GM04503 (cell line): ENCODE measurements around the gene DNAJC27.

Experiments used
- DNase-seq: peaks from one replicate; pipeline ENCODE4 v3.0.0-alpha.2; 2012; ENCODE audit warnings: low read depth

Gene DNAJC27

GRCh38 chr2:24970483-24971285 lies 1.1 kb downstream of the DNAJC27 start:
- DNase-seq: no peak

- DNase-seq: no peak
Observed at GRCh38 chr2:24969784-24970183, 2.0 kb downstream of the DNAJC27 start.

- DNase-seq: no peak
Observed at GRCh38 chr2:24961903-24962302, 9.9 kb downstream of the DNAJC27 start.

- no peak for DNase-seq
Observed at GRCh38 chr2:24959761-24960160, 12.0 kb downstream of the DNAJC27 start.

GRCh38 chr2:24958411-24958935 lies 13.3 kb downstream of the DNAJC27 start:
- DNase-seq: no peak

- no peak for DNase-seq
Observed at GRCh38 chr2:24957976-24958375, 13.8 kb downstream of the DNAJC27 start.

- DNase-seq: no peak
Observed at GRCh38 chr2:24957221-24957620, 14.5 kb downstream of the DNAJC27 start.

GRCh38 chr2:24955921-24956320 lies 15.8 kb downstream of the DNAJC27 start:
- no peak for DNase-seq

GRCh38 chr2:24955232-24955631 lies 16.5 kb downstream of the DNAJC27 start:
- no peak for DNase-seq

GRCh38 chr2:24950102-24950501 lies 21.7 kb downstream of the DNAJC27 start:
- DNase-seq: no peak

GRCh38 chr2:24948506-24948905 lies 23.2 kb downstream of the DNAJC27 start:
- DNase-seq: no peak

GRCh38 chr2:24947561-24948157 lies 24.1 kb downstream of the DNAJC27 start:
- DNase-seq: no peak

GRCh38 chr2:24945907-24946306 lies 25.8 kb downstream of the DNAJC27 start:
- no peak for DNase-seq

- no peak for DNase-seq
Observed at GRCh38 chr2:24943427-24944053, 28.2 kb downstream of the DNAJC27 start.

GRCh38 chr2:24939353-24939752 lies 32.4 kb downstream of the DNAJC27 start:
- no peak for DNase-seq

- no peak for DNase-seq
Observed at GRCh38 chr2:24937236-24937635, 34.5 kb downstream of the DNAJC27 start.

- no peak for DNase-seq
Observed at GRCh38 chr2:24935145-24935544, 36.6 kb downstream of the DNAJC27 start.

- no peak for DNase-seq
Observed at GRCh38 chr2:24932715-24933114, 39.0 kb downstream of the DNAJC27 start.

GRCh38 chr2:24930768-24931167 lies 41.0 kb downstream of the DNAJC27 start:
- DNase-seq: no peak

- no peak for DNase-seq
Observed at GRCh38 chr2:24929230-24929629, 42.5 kb downstream of the DNAJC27 start.

GRCh38 chr2:24928036-24928435 lies 43.7 kb downstream of the DNAJC27 start:
- DNase-seq: no peak

GRCh38 chr2:24926602-24927252 lies 45.0 kb downstream of the DNAJC27 start:
- no peak for DNase-seq

GRCh38 chr2:24926220-24926601 lies 45.5 kb downstream of the DNAJC27 start:
- no peak for DNase-seq
